Sigmoid colon (tissue), 4 donors: ENCODE results near the gene MMP21.

Source experiments
- EP300 ChIP-seq, 4 donors: sonication (generic); formaldehyde crosslinking; IDR thresholded peaks; one replicate each; pipeline ENCODE4 v1.6.1; 2017; ENCODE audit warnings: antibody characterized with exemption in 4 of 4
- POLR2A ChIP-seq, 2 donors: fragments of 450-650 bp; IDR thresholded peaks; one replicate each; pipeline ENCODE4 v1.6.1; 2016; ENCODE audit warnings: antibody characterized with exemption in 2 of 2, mild to moderate bottlenecking in 2 of 2, moderate library complexity in 2 of 2
- POLR2AphosphoS5 ChIP-seq, 4 donors: sonication (generic); formaldehyde crosslinking; IDR thresholded peaks; one replicate each; pipeline ENCODE4 v1.6.1; 2017; ENCODE audit warnings: antibody characterized with exemption in 4 of 4
- TF ChIP-seq, protein P1 (sequence below), 4 experiments: fragments of 450-650 bp in 3 of 4; fragments of 200-600 bp in 1 of 4; IDR thresholded peaks; one replicate each; pipeline ENCODE4 v1.5.1; 2016 to 2019; ENCODE audit warnings: antibody characterized with exemption in 4 of 4, mild to moderate bottlenecking in 3 of 4, moderate library complexity in 2 of 4

DNA sequence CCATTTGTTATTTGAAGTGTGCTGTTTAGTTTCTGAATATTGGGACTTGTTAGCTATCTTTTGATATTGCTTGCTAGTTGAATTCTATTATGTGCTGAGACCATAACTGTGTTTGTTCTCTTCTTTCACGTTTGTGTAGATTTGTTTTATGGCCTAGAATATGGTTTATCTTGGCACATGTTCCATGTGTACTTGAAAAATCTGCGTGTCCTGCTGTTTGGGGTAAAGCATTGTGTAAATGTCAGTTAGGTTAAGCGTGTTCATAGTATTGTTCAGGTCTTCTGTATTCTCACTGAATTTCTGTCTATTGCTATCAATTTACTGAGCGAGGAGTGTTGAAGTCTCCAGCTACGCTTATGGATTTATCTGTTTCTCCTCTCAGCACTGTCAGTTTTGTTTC lies 19.4 kb downstream of the MMP21 start:
- TF ChIP-seq, protein P1, sequence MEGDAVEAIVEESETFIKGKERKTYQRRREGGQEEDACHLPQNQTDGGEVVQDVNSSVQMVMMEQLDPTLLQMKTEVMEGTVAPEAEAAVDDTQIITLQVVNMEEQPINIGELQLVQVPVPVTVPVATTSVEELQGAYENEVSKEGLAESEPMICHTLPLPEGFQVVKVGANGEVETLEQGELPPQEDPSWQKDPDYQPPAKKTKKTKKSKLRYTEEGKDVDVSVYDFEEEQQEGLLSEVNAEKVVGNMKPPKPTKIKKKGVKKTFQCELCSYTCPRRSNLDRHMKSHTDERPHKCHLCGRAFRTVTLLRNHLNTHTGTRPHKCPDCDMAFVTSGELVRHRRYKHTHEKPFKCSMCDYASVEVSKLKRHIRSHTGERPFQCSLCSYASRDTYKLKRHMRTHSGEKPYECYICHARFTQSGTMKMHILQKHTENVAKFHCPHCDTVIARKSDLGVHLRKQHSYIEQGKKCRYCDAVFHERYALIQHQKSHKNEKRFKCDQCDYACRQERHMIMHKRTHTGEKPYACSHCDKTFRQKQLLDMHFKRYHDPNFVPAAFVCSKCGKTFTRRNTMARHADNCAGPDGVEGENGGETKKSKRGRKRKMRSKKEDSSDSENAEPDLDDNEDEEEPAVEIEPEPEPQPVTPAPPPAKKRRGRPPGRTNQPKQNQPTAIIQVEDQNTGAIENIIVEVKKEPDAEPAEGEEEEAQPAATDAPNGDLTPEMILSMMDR (IDR thresholded peaks at IDR 0.05) = no peak
- TF ChIP-seq POLR2AphosphoS5 (IDR thresholded peaks at IDR 0.05) (no peak), POLR2A (IDR thresholded peaks at IDR 0.05) (no peak), EP300 (IDR thresholded peaks at IDR 0.05) (no peak)
